MCF 10A (cell line): ENCODE data around the gene SMG6. TPM values are rescaled to one million over a fixed set of nuclear protein-coding genes. Genes with fewer than 3 reads are reported as not detected.
A peak's percentile ranks its signal among the peaks of the same experiment; 100 is the strongest.

Experiments used
- BruUV-seq: library from RNA; stranded (reverse); fragments of 400-500 nt; replicated peaks from 2 replicates; lab custom pipeline; 2021; lab: Mats Ljungman, UMichigan
- CTCF ChIA-PET: fragments of 300-600 bp; sonication (Branson Sonifier 250); formaldehyde crosslinking; extraction: SDS; loops from one replicate; lab custom pipeline; 2021; ENCODE audit warnings: antibody characterized with exemption, inconsistent platforms; lab: Yijun Ruan, JAX
- POLR2A ChIA-PET: fragments of 300-600, 350-650 bp; sonication (Branson Sonifier 250); formaldehyde crosslinking; extraction: SDS; loops from one replicate; lab custom pipeline; 2020; ENCODE audit warnings: antibody characterized with exemption, inconsistent platforms; lab: Yijun Ruan, JAX
- DNase-seq: peaks from one replicate; pipeline ENCODE4 v3.0.0-alpha.2; 2018; ENCODE audit not compliant: unreplicated experiment
- H3K27ac Mint-ChIP-seq: one replicate; pipeline ENCODE4 v1.8.0; 2022; ENCODE audit warnings: mild to moderate bottlenecking, low read depth, mixed read lengths; ENCODE audit not compliant: unreplicated experiment
- H3K27me3 Mint-ChIP-seq: one replicate; pipeline ENCODE4 v1.8.0; 2022; ENCODE audit warnings: mixed read lengths; ENCODE audit not compliant: insufficient read depth, unreplicated experiment
- H3K36me3 Mint-ChIP-seq: one replicate; pipeline ENCODE4 v1.8.0; 2022; ENCODE audit warnings: mild to moderate bottlenecking, moderate library complexity, mixed read lengths; ENCODE audit not compliant: insufficient read depth, unreplicated experiment
- H3K4me1 Mint-ChIP-seq: one replicate; pipeline ENCODE4 v1.8.0; 2022; ENCODE audit warnings: mixed read lengths; ENCODE audit not compliant: insufficient read depth, unreplicated experiment
- H3K4me3 Mint-ChIP-seq: one replicate; pipeline ENCODE4 v1.8.0; 2022; ENCODE audit warnings: mild to moderate bottlenecking, moderate library complexity, mixed read lengths; ENCODE audit not compliant: unreplicated experiment
- H3K9me3 Mint-ChIP-seq: one replicate; pipeline ENCODE4 v1.8.0; 2022; ENCODE audit warnings: mixed read lengths; ENCODE audit not compliant: unreplicated experiment
- CTCF ChIP-seq: fragments of 200-600 bp; IDR thresholded peaks from one replicate; pipeline ENCODE4 v1.8.0; 2022; ENCODE audit warnings: antibody characterized with exemption, mild to moderate bottlenecking; ENCODE audit not compliant: unreplicated experiment
- intact Hi-C: fragments of 100-400 bp; cut with micrococcal nuclease; formaldehyde crosslinking; loops from 2 replicates; pipeline ENCODE4 v1.14.1; 2022
- total RNA-seq: library from RNA; stranded (reverse); gene quantifications from 2 replicates; pipeline ENCODE4 v1.2.3, GENCODE V29; 2022

Gene SMG6
- total RNA-seq, 1 experiment from 2014 or later = 17.0 TPM

GRCh38 chr17:2082003-2082781 lies 221.4 kb downstream of the SMG6 start:
- Mint-ChIP-seq H3K36me3 (peaks cover 36% of the 10 kb centered on the region), H3K27me3 (no peaks in the 10 kb centered on the region), H3K27ac (no peak overlapping the region), H3K9me3 (no peaks in the 10 kb centered on the region), H3K4me1 (peaks cover 20% of the 10 kb centered on the region), H3K4me3 (no peak overlapping the region)
- BruUV-seq = no TSS peak
- CTCF ChIA-PET = interaction anchor here (0.5 to 2.0 kb wide), 6 partner anchors 9 to 163 kb away, joined by 3 to 7 read pairs (median 6); partner anchors contain the start of gene HIC1
- DNase-seq = no peak
- no peak for TF ChIP-seq CTCF
- POLR2A ChIA-PET = interaction anchor here (0.8 to 1.4 kb wide), 2 partner anchors 9 to 76 kb away, joined by 3 to 5 read pairs; no protein-coding TSS in a partner anchor
- intact Hi-C loops = no loop called here

- intact Hi-C loops = no loop called here
- no peak overlapping the region for H3K4me3 Mint-ChIP-seq
- peaks cover 21% of the 10 kb centered on the region for H3K4me1 Mint-ChIP-seq
- H3K27me3 Mint-ChIP-seq = no peaks in the 10 kb centered on the region
- CTCF ChIA-PET = interaction anchor here (1.2 to 2.0 kb wide), 3 partner anchors 9 to 27 kb away, joined by 3 to 7 read pairs (median 6); partner anchors contain the start of gene HIC1
- no peaks in the 10 kb centered on the region for H3K9me3 Mint-ChIP-seq
- DNase-seq = peak; percentile 26
- POLR2A ChIA-PET = no interaction called here
- H3K36me3 Mint-ChIP-seq = peaks cover 36% of the 10 kb centered on the region
- H3K27ac Mint-ChIP-seq = no peak overlapping the region
- BruUV-seq = no TSS peak
- no peak for TF ChIP-seq CTCF
Measured at GRCh38 chr17:2081564-2081963, 222.0 kb downstream of the SMG6 start.

- CTCF ChIA-PET = interaction anchor here (0.9 kb wide), 1 partner anchor 168 kb away, joined by 4 read pairs; no protein-coding TSS in a partner anchor
- no peak for TF ChIP-seq CTCF
- intact Hi-C loops = no loop called here
- H3K27ac Mint-ChIP-seq = peak overlapping the region; percentile 43
- H3K4me1 Mint-ChIP-seq = peaks cover 19% of the 10 kb centered on the region
- peaks cover 39% of the 10 kb centered on the region for H3K36me3 Mint-ChIP-seq
- H3K27me3 Mint-ChIP-seq = no peaks in the 10 kb centered on the region
- no TSS peak for BruUV-seq
- DNase-seq = no peak
- POLR2A ChIA-PET = no interaction called here
- no peaks in the 10 kb centered on the region for H3K9me3 Mint-ChIP-seq
- no peak overlapping the region for H3K4me3 Mint-ChIP-seq
Measured at GRCh38 chr17:2077040-2077439, 226.5 kb downstream of the SMG6 start.
